Activated CD4-positive, alpha-beta T cell treated with anti-CD3 and anti-CD28 coated beads, Interleukin-2, amount 50 U/mL, for 1 hour (primary cell): ENCODE results near the gene VAV2.
"Not testable (repeated sequence)": the region's sequence is repeated elsewhere in the genome, so short reads cannot be mapped to it uniquely, and the experiment has no call there.

Experiments used
- DNase-seq: peaks from one replicate; pipeline ENCODE4 v3.0.0-alpha.2; 2020

Gene VAV2

DNA sequence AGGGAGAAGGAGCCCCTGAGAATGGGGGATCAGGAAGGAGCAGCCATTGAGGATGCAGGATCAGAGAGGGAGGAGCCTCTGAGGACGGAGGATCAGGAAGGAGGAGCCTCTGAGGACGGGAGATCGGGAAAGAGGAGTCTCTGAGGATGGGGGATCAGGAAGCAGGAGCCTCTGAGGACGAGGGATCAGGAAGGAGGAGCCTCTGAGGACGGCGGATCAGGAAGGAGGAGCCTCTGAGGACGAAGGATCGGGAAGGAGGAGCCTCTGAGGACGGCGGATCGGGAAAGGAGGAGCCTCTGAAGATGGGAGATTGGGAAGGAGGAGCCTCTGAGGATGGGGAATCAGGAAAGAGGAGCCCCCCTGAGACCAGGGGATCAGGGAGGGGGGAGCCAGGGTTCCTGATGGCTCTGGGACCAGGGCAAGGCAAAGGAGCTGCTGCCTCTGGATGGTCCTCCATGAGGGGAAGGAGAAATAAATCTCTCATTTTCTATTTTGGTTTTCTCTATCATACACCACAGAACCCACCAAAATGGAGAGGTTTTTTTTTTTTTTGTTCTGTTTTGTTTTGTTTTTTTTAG is 231.3 kb downstream of the VAV2 start:
- DNase-seq = no peak

DNA sequence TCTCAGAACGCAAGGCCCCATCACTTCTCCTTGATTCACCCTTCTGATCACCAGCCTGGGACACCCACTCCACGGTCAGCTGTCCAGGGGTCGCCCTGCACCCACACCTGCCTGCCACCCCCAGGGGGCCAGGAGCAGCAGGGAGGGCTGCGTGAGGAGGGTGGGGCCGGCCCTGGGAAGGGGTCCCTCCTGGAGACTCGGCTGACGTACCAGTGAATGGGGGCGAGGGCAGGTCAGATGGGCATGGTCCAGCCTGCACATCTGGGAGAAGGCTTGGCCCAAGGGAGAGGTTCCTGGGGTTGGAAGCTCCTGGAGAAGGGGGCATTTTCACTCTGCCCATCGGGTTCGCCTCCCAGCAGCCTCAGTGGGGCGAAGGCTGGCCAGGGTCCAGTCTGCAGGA is 232.2 kb downstream of the VAV2 start:
- no peak for DNase-seq

DNA sequence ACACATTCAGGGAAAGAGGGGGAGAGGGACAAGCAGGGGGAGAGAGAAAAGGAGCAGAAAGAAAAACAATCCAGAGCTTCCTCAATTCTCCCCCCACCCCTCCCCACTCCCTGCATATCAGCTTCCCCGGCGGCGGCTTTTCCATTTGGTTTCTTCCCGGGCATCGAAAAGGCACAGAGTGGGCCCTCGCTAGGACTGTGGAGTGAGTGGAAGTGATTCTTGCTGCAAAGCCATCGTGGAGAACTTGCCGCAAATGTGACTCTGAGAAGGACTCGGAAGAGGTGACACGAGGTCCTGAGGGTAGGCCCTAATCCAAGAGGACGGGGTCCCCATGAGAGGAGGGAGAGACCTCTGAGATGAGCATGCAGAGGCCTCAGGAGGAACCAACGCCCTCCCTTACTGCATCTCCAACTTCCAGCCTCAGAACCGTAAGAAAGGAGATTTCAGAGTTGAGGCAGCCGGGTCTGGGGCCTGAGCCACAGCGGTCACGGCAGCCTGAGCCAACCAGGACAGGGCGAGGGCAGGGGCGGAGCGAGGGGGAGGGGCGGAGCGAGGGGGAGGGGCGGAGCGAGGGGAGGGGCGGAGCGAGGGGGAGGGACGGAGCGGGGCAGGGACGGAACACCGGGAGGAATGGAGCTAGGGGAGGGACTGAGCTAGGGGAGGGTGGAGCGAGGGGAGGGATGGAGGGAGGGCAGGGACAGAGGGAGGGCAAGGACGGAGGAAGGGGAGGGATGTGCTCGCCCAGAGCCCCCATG is 232.8 kb downstream of the VAV2 start:
- DNase-seq = no peak

DNA sequence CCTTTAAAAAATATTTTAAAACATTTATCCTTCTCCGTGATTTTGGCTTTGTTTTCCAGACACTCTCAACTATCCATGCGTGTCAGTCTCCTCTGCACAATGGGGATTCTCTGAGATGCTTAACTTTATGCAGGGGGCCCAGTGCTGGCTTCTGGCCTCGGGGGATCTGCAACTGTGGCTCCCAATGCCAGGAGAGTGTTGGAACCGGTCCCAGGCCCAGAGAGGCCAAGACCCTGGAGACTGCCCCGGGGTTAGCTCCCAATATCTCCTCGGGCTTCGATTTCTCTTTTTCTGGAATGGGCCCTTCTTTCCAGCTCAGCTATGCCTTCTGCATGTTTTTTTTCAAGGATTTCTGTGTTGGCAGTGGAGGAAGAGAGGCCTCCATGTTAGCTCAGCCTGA is 233.9 kb downstream of the VAV2 start:
- no peak for DNase-seq

DNA sequence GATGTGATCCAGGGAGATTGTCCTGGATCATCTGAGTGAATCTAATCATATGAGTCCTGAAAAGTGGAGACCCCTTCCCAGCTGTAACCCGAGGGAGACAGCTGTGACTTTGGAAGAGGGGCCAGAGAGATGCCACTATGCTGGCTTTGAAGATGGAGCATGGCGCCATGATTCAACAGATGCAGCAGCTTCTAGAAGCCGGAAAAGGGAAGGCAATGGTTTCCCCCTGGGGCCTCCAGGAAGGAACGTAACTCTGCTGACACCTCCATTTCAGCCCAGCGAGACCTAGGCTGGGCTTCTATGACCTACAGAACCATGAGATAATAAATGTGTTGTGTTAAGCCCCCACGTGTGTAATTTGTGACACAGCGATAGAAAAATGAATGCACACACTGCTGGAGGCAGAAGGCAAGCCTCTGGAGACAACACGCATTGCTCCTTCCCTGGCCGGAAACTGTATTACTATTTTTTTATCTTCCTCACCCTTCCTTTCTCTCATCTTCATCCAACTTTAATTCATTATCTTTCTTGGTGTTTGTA is 237.4 kb downstream of the VAV2 start:
- no peak for DNase-seq

DNA sequence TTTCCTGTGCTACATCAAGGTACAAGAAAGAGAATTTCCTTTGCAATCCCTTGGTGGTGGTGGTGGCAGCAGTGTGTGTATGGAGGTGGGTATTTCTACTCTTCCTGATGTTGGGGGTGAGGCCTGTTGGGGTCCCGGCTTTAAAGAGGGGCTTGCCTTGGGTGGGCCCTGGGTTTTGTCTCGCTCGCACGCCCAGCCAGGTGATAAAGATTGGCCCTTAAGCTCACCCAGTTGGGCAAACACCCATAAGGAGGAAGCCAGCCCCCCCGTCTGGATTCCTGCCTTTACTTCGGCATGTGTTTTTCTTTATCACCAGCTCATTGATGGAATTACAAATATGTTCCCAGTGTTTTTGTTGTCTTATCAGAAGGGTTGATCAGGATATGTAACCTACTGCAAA is 237.9 kb downstream of the VAV2 start:
- no peak for DNase-seq

DNA sequence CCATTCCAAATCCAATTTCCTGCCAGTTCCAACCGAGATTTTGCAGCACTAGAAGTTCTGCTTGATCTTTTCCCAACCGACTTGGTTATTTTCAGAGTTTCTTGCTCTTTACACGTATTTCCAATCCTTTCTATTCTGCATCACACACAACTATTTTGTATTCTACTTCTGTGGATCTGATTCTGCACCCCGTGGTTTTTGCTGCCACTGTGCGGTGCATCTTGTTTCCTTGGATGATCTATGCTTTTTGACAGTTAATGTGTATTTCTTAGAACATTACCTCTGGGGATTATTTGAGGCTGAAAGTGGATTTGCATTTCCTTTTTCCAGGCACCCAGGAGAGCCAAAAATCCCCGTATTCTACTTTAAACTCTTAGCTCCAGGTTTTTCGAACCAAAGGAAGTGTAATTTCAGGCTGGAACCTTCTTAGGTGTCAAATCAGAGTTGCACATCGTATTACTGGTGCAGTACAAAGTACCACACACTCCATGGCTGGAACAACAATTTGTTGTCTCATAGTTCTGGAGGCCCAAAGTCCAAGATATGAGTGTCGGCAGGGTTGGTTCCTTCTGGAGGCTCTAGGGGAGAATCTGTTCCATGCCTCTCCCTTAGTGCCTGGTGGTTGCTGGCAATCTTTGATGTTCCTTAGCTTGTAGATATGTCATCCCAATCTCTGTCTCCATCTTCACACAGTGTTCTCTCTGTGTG is 239.2 kb downstream of the VAV2 start:
- DNase-seq = no peak

DNA sequence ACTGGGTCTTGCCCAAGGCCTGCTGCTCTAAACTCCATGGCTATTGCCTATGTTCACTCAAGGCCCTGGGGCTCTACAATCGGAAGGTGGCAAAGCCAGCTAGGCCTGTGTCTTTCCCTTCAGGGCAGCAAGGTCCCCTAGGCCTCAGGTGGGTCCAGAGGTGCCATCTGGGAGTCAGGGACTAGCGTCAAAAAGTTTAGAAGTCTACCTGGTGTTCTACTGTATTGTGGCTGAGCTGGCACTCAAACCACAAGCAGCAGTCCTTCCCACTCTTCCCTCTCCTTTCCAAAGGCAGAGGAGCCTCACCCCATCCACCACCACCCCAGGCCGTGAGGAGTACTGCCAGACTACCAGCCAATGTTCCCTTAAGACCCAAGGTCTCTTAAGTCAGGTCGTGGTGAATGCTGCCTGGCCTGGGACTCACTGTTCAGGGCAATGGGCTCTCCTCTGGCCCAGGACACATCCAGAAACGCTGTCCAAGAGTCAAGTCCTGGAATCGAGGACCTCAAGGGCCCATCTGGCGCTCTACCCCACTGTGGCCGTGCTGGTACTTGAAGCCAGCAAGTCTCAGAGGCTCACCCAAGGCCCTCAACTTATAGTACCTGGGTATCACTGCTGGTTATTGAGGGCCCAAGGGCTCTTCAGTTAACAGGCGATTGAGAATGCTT is 241.0 kb downstream of the VAV2 start:
- DNase-seq = no peak

DNA sequence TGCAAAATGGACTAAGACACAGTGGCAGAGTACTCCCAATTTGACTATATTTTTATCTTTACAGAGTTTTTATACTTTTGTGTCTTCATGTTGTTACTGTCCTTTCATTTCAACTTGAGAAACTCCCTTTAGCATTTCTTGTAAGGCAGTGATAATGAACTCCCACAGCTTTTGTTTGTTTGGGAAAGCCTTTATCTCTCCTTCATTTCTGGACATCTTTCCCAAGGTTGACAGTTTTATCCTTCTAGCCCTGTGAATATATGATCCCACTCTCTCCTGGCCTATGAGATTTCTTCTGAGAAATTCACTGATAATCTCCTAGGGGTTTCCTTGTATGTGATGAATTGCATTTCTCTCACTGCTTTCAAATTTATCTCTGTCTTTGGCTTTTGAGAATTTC is 244.8 kb downstream of the VAV2 start:
- no peak for DNase-seq

DNA sequence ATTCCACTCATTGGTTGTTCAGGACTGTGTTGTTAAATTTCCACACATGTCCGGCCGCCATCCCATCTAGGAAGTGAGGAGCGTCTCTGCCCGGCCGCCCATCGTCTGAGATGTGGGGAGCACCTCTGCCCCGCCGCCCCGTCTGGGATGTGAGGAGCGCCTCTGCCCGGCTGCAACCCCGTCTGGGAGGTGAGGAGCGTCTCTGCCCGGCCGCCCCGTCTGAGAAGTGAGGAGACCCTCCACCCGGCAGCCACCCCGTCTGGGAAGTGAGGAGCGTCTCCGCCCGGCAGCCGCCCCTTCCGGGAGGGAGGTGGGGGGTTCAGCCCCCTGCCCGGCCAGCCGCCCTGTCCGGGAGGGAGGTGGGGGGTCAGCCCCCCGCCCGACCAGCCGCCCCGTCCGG is 247.6 kb downstream of the VAV2 start:
- not testable (repeated sequence) for DNase-seq

DNA sequence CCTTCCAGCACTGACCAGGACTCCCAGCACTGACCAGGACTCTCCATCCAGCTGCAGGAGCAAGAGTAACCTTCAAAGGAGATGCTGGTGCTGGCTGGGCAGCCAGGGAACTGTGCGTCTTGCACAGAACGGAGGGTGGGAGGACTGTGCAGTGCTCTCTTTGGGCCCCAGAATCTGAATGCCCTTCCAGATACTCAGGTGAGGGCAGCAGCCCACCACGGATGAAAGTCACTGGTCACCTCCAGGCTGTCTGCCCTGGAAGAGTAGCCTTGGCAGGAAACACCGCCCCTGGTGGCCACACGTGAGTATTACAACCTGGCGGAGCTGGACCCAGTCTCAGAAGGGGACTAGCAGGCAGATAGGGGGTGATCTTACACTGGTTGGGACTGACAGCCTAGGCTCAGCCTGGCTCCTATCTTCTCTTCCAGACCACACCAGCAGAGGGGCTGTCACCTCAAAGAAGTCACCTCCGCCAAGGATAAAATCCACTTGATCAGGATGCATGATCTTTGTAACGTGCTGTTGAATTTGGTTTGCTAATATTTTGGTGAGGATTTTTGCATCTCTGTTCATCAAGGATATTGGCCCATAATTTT is 249.2 kb downstream of the VAV2 start:
- DNase-seq = peak; percentile 75

DNA sequence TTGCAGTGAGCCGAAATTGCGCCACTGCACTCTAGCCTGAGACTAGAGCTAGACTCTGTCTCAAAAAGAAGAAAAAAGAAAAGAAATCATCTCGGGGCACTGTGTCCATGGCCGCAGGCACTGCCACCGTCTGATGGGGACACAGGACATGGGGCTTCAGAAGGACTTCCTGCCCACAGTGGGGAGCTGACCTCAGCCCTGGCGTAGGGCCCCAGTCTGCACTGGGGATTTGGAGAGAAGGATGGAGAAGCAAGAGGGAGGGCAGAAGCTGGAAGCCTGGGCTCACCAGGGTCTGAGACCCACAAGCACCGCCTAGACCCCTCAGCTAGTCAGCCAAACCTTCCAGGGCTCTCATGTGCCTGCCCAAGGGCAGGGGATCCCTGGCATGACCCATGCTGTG is 249.9 kb downstream of the VAV2 start:
- DNase-seq = no peak

DNA sequence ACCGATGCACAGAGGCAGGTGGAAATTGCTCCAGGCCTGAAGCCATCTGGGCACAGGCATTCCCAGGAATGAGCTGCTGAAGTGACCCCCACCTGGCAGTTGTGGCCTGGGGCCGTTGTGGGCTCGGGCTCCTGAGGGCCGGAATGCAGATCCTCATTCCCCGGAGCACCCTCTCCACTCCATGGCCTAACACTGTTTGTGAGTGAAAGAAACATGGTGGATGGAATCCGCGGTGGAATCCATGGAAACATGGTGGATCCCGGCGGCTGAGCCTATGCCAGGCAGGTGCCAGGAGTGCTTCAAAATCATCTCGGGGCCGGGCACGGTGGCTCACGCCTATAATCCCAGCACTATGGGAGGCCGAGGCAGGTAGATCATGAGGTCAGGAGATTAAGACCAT is 250.4 kb downstream of the VAV2 start:
- DNase-seq = no peak

DNA sequence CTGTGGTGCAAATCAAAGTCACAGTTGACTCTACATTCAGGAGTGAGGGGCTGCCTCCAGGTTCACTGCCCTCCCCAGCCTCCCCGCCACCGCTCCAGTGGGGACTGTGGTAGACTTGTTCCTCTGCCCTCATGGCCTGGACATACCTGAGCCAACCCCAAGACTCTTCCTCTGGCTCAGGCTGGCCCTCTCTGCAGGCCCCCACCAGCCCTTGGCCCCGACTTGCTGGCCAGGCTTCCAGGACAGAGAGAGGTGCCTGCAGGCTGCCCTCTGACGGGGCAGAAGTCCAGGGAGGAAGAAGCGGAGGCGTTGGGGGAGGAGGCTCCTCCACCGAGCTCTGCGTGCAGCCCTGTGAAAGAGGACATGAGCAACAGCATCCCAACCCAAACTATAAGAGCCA is 251.2 kb downstream of the VAV2 start:
- DNase-seq = no peak

DNA sequence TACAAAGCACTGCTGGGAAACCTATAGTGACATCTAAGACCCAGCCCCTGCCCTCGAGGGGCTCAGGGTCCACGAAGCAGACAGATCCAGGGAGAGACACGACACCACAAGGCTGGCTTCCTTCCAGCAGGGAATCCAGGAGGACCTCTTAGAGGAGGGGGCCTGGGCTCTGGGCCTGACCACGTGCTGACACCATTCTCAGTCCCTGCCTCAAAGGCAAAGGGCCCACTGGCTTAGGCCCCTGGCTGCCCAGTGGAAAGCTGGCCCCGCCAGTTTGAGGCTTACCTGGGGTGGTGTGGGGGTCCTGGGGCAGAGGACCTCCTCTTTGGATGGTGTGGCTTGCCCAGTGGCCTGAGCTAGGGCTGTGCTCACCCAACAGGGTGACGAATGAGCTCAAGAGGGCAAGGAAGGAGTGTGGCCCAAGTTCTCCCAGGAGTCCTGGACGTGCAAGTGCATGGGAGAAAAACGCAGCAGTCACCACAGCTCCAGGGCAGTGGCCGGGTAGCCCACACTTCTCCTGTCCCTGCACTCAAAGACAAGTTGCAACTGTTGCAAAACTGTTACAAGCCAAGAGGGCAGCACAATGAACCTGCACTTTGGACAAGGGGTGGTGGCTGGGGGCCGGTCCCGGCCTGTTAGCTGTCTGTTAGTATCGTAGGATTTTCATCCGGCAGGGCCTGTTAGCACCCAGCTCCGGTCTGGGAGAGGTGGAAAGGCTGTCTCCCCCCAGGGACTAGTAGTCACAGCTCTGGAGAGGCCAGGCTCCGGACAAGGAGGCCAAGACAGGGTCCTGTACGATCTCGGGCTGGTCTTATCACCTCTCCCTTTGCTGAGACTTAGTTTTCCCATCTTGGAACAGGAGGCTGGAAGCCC is 252.5 kb downstream of the VAV2 start:
- no peak for DNase-seq

DNA sequence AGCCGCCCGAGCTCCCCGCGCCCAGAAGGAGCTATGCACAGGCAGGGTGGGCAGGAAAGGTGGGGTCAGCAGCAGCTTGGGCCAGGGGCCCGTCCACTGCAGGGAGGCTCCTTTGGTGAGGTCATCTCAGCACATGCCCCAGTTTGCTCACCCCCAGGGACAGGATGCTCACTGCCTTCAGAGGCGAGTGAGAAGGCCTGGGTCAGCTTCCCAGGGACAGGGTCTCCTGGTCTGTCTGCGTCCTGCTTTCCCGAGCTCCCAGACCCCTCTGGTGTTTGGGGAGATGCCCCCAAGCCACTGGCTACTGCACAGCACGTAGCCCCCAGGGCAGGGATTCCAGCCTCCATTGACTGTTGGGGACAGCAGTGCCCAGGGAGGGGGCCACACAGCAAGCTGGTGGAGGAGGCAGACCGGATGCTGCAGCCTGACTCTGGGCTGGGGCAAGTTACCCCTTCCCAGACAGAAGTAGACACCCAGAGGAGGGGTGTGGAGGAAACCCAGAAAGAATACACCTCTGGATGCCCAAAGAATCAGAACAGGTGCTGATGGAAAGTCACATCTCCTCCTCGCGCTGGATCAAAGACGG is 253.4 kb downstream of the VAV2 start:
- DNase-seq = no peak

DNA sequence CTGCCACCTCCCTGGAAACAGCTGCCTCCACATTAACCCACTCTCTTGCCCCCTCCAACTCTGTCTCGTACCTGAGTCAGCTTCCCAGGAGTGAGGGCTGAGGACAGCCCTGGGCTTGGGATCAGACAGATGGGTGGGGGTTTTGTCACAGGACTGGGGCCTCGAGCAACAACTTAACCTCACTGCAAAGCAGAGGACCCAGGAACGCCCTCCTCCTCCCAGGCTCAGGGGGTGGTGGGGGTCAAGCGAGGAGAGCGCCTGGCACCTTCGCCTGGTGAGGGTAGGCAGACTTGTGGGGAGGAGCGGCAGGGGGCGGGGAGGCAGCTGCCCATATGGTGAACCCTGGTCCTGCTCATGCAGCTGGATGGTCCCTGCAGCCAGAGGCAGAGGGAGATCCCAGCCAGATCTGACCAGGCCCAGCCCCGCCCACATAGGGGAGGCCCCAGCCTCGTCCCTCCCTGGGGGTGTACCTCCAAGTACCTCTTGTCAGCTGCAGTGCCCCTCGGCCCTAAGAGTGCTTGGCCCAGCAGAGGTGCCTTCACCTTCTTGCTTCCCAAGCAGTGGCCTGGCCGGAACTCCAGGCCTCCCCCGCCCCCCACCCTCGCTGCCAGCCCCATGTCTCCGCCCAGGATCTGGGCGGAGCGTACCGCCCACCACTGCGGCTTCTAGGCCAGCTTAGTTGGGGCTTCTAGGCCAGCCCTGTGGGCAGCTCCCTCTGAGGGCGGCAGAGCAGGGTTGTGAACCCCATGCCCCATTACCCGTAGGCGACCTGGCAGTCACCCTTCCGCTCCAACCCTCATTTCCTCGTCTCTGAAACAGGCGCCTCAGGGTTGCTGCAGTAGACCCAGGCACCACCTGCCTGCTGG is 254.1 kb downstream of the VAV2 start, which contains the start of gene SARDH:
Gene SARDH (minus strand): TSS at position 579 of the 866 bp plus-strand sequence. CDS start 4,179 bp downstream, outside the sequence.
- peak; percentile 15 for DNase-seq

DNA sequence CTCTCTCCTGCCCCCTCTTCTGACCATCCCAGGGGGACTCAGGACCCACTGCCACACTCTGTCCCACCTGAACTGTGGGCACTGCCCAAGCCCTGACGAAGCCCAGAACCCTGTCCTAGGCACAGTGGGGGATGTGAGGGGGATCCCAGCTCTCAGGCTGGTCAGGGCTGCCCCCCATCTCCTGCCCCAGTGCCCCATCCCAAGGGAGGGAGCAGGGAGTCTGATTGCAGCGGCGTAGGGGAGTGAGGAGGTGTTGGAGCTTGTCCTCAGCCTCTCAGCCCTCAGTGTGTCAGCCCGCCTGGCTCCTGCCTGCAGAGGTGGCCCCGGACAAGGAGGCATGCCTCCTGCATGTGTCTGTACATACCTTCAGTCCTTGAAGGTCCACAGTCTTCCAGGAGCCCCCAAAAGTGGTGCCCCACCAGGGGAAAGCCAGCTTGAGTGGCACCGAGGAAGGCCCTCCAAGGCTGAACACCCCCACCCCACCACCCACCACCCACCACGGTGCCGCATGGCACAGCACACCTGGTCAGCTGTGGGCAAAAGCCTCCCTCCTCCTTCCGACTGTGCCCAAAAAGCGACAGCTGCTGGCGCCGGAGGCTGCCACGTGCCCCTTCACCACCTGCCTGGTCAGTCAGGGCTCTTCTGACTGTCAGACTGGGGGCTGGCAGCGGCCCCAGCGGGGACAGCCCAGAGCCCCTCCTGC is 254.9 kb downstream of the VAV2 start:
- DNase-seq = no peak

DNA sequence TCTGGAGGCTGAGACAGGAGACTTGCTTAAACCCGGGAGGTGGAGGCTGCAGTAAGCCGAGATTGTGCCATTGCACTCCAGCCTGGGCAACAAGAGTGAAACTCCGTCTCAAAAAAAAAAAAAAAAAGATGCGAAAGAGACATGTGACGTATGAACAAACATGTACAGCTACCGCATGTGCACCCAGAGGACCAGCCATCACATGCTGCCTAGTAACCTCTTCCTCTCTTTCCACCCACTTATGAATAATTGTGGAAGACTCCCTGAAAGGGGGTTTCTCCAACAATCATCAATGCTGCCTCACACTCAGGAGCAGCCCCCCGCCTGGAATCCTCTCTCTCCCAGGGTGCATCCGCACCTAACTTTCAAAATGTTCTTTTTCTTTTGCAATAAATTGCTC is 256.2 kb downstream of the VAV2 start:
- DNase-seq = no peak

DNA sequence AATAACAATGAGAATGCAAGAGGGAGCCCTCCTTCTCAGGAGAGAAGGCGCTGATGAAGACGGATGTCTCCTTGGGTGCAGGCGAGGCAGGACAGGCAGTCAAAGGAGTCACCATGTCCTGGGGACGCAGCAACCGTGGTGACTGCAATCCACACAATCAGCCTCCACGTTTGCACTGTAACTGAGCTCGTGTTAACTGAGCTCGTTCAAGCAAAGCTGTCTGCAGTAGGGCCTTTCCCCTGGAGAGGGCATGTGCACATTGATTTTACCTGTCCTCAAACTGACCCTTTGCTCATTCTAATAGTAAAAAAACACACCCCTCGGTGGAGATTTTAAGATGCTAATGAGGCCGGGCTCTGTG is 256.7 kb downstream of the VAV2 start:
- DNase-seq = no peak
